Head of caudate nucleus (tissue), 42 donors: Measurements from ENCODE around the gene ANTXR1.

ENCODE experiments used
- DNase-seq, 42 donors: peaks; one replicate each; pipeline versions ENCODE4 v3.0.0 to v3.0.0-alpha.2; 2020 to 2021; ENCODE audit warnings: mixed read lengths in 7 of 42
- intact Hi-C: fragments of 100-400 bp; cut with DNase I; formaldehyde crosslinking; loops from one replicate; pipeline ENCODE4 v1.15.0; 2022

Gene ANTXR1

GRCh38 chr2:69026691-69027459, 13.9 kb downstream of the ANTXR1 start:
- intact Hi-C loops: no loop called here

GRCh38 chr2:69030800-69031428, 17.9 kb downstream of the ANTXR1 start:
- no peak for DNase-seq

More at GRCh38 chr2:69026691-69027459, 13.9 kb downstream of the ANTXR1 start:
- no peak for DNase-seq

GRCh38 chr2:69031466-69031865, 18.5 kb downstream of the ANTXR1 start:
- DNase-seq: no peak
- intact Hi-C loops: no loop called here

More at GRCh38 chr2:69030800-69031428, 17.9 kb downstream of the ANTXR1 start:
- intact Hi-C loops: no loop called here

GRCh38 chr2:69032336-69032735, 19.4 kb downstream of the ANTXR1 start:
- intact Hi-C loops: no loop called here
- no peak for DNase-seq

- DNase-seq: no peak
- intact Hi-C loops: no loop called here
Measured at GRCh38 chr2:69033461-69034095, 20.6 kb downstream of the ANTXR1 start.

- intact Hi-C loops: no loop called here
- DNase-seq: no peak
Measured at GRCh38 chr2:69034122-69034521, 21.1 kb downstream of the ANTXR1 start.

GRCh38 chr2:69034845-69035244, 21.9 kb downstream of the ANTXR1 start:
- DNase-seq: no peak
- intact Hi-C loops: no loop called here

- DNase-seq: no peak
Measured at GRCh38 chr2:69036926-69037325, 23.9 kb downstream of the ANTXR1 start.

GRCh38 chr2:69041214-69041613, 28.2 kb downstream of the ANTXR1 start:
- intact Hi-C loops: no loop called here
- no peak for DNase-seq

More at GRCh38 chr2:69036926-69037325, 23.9 kb downstream of the ANTXR1 start:
- intact Hi-C loops: no loop called here

- DNase-seq: no peak
- intact Hi-C loops: no loop called here
Measured at GRCh38 chr2:69043736-69044400, 30.9 kb downstream of the ANTXR1 start.

GRCh38 chr2:69046221-69046662, 33.3 kb downstream of the ANTXR1 start:
- intact Hi-C loops: no loop called here
- no peak for DNase-seq

GRCh38 chr2:69047625-69048145, 34.7 kb downstream of the ANTXR1 start:
- no peak for DNase-seq
- intact Hi-C loops: no loop called here

GRCh38 chr2:69050802-69051201, 37.8 kb downstream of the ANTXR1 start:
- no peak for DNase-seq
- intact Hi-C loops: no loop called here

GRCh38 chr2:69053416-69053965, 40.5 kb downstream of the ANTXR1 start:
- no peak for DNase-seq
- intact Hi-C loops: no loop called here

- intact Hi-C loops: no loop called here
- DNase-seq: no peak
Measured at GRCh38 chr2:69054431-69054830, 41.5 kb downstream of the ANTXR1 start.

- DNase-seq: no peak
- intact Hi-C loops: no loop called here
Measured at GRCh38 chr2:69055688-69056470, 42.9 kb downstream of the ANTXR1 start.

- intact Hi-C loops: no loop called here
- no peak for DNase-seq
Measured at GRCh38 chr2:69057660-69058059, 44.7 kb downstream of the ANTXR1 start.

GRCh38 chr2:69059731-69060290, 46.8 kb downstream of the ANTXR1 start:
- DNase-seq: no peak
- intact Hi-C loops: no loop called here
